GM18951 (cell line): ENCODE results near the gene TBCD.

ENCODE experiments used
- POLR2A ChIP-seq: IDR thresholded peaks from 4 replicates; pipeline ENCODE4 v1.6.1; 2011; ENCODE audit warnings: mild to moderate bottlenecking; ENCODE audit not compliant: insufficient read length, insufficient read depth; ENCODE audit errors: extremely low read depth
- in situ Hi-C: fragments of 300-500 bp; cut with MboI; formaldehyde crosslinking; loops from one replicate; pipeline ENCODE4 v1.12.0; 2022; ENCODE audit warnings: low sequenced_read_pairs, mixed read lengths, inconsistent platforms; ENCODE audit not compliant: unreplicated experiment

TBCD gene

GRCh38 chr17:82786427-82786826 lies 34.6 kb downstream of the TBCD start:
- no peak for TF ChIP-seq POLR2A
- in situ Hi-C loops: loop anchor here (10.0 kb wide), 2 partner anchors 138 to 168 kb away; no protein-coding TSS in a partner anchor

GRCh38 chr17:82787081-82787848 lies 35.4 kb downstream of the TBCD start:
- no peak for TF ChIP-seq POLR2A
- in situ Hi-C loops: loop anchor here (10.0 kb wide), 2 partner anchors 138 to 168 kb away; no protein-coding TSS in a partner anchor

- in situ Hi-C loops: loop anchor here (10.0 kb wide), 2 partner anchors 136 to 166 kb away; no protein-coding TSS in a partner anchor
- TF ChIP-seq POLR2A: no peak
Measured at GRCh38 chr17:82788206-82789001, 36.5 kb downstream of the TBCD start.

- no peak for TF ChIP-seq POLR2A
- in situ Hi-C loops: loop anchor here (10.0 kb wide), 2 partner anchors 136 to 166 kb away; no protein-coding TSS in a partner anchor
Measured at GRCh38 chr17:82789051-82789592, 37.3 kb downstream of the TBCD start.

GRCh38 chr17:82789806-82790205 lies 37.9 kb downstream of the TBCD start:
- no peak for TF ChIP-seq POLR2A
- in situ Hi-C loops: loop anchor here (10.0 kb wide), 2 partner anchors 135 to 165 kb away; no protein-coding TSS in a partner anchor

GRCh38 chr17:82790391-82790790 lies 38.5 kb downstream of the TBCD start:
- in situ Hi-C loops: no loop called here
- no peak for TF ChIP-seq POLR2A

- in situ Hi-C loops: no loop called here
Measured at GRCh38 chr17:82791532-82791931, 39.7 kb downstream of the TBCD start.

GRCh38 chr17:82793974-82794630 lies 42.2 kb downstream of the TBCD start:
- in situ Hi-C loops: no loop called here
- no peak for TF ChIP-seq POLR2A

More at GRCh38 chr17:82791532-82791931, 39.7 kb downstream of the TBCD start:
- no peak for TF ChIP-seq POLR2A

- TF ChIP-seq POLR2A: no peak
- in situ Hi-C loops: no loop called here
Measured at GRCh38 chr17:82794781-82795482, 43.1 kb downstream of the TBCD start.

- no peak for TF ChIP-seq POLR2A
- in situ Hi-C loops: no loop called here
Measured at GRCh38 chr17:82795615-82796014, 43.8 kb downstream of the TBCD start.

GRCh38 chr17:82797061-82797460 lies 45.2 kb downstream of the TBCD start:
- no peak for TF ChIP-seq POLR2A

GRCh38 chr17:82798752-82799151 lies 46.9 kb downstream of the TBCD start:
- no peak for TF ChIP-seq POLR2A
- in situ Hi-C loops: no loop called here

More at GRCh38 chr17:82797061-82797460, 45.2 kb downstream of the TBCD start:
- in situ Hi-C loops: no loop called here

- TF ChIP-seq POLR2A: no peak
- in situ Hi-C loops: no loop called here
Measured at GRCh38 chr17:82799591-82799990, 47.7 kb downstream of the TBCD start.

GRCh38 chr17:82800885-82801284 lies 49.0 kb downstream of the TBCD start:
- TF ChIP-seq POLR2A: no peak
- in situ Hi-C loops: no loop called here
